ENCODE measurements around the gene NUP98.
"Not testable (repeated sequence)": the region's sequence is repeated elsewhere in the genome, so short reads cannot be mapped to it uniquely, and the experiment has no call there.

NUP98 gene

GRCh38 chr11:3675971-3676370, 121.4 kb downstream of the NUP98 start:
- DNase-seq (ENCODE audit: low read depth in 2 of 2, low spot score in 1 of 2), result no peak

GRCh38 chr11:3674189-3674588, 123.2 kb downstream of the NUP98 start:
- no peak for DNase-seq (ENCODE audit: low read depth in 2 of 2, low spot score in 1 of 2)

DNA sequence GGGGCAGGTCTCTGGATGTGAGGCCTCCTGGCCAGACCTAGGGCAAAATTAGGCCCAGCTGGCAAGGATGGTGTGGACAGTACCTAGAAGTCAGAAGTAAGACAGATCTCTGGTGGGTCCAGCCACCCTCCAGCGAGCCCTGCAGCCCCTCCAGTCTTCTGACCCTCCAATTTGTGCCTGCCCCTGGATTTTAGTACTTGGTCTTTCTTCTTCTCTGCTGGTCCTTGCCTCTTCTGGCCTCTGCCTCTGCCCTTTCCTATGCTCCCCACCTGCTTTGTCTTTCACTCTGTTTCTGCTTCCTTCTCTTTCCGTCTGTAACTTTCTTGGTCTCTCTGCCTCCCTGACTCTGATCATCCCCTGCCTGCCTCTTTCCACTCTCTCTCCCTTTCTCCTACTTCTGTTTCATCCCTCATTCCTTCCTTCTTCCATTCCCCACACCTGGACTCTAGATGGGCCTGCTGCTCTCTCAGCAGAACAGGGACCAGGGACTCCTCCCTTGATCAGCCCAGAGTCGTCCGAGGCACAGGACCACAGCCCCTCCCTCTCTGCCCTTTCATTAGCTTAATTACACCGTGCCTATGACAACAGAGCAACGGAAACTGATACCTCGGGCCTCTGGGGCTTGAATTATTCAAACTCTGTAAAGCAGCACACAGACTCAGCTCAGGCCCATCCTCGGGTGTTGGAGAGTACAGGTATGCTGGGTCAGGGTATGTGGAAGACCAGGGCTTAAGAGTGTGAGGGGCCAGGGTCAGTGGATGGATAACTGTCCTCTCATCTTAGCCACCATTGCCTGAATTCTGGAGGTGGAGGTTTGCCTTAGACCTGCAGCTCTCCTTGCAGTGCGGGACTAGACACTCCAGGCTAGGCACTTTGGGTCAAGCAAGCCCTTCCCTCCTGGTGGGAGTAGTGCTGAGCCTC, 125.8 kb downstream of the NUP98 start, which contains the start of gene CHRNA10:
CHRNA10 (minus strand) TSS at position 51 of the 921 bp plus-strand sequence. CDS start 72 bp downstream, outside the sequence.
- DNase-seq (ENCODE audit: low read depth in 2 of 2, low spot score in 1 of 2), result no peak

DNA sequence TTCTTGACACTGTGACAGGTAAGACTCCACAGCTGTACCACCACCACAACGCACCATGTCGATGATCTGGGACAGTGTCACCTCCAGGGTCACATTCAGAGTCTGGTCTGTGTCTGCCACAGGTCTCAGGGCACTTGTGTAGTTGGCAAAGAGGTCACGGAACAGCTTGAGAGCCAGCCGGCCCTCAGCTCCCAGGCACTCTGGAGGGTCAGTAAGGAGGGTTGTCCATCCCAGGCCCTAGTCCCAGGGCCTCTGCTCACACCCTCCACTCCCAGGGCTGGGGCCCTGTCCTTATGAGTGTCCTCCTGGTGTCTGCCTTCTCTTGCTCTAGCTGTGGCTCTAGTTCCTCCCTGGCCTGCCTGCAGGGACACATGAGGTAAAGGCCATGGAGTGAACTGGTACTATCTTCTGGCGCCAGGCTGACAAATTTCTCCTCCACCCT, 127.6 kb downstream of the NUP98 start:
- DNase-seq (ENCODE audit: low read depth in 2 of 2, low spot score in 1 of 2), result no peak

GRCh38 chr11:3669128-3669527, 128.2 kb downstream of the NUP98 start:
- DNase-seq (ENCODE audit: low read depth in 2 of 2, low spot score in 1 of 2), result no peak

DNA sequence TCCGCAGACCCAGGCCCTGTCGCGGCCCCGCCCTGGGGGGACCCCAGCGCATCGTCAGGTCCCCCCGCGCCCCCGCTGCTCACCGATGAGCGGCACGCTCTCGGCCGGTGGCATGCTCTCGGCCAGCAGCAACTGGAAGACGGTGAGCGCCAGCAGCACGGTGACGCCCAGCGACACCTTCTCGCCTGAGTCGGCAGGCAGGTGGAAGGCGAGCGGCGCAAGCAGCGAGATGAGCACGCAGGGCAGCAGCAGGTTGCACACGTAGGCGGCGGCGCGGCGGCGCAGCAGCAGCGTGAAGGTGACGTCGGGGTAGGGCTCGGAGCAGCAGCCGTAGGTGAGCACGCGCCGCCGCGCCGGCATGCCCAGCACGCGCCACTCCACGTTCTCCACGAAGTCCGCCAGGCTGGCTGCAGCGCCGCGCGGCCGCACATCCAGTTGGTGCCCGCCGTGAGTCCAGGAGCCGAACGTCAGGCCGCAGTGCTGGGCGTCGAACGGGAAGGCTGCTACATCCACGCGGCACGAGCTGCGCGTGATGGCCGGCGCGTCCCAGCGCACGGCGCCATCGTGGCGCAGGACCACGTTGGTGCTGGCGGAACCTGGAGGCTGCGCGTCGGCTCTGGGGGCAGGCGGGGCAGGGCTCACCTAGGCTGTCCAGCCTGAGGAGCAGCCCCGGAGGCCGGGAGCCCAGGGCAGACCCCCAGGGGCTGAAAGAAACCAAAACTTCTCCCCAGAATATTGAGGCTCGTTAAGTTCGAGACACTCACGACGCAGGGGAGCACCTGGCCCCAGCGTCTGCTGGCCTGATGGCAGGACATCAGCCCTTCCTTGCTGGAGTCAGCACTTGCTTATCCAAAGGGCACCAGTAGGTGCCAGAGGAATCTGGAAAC, 130.0 kb downstream of the NUP98 start:
- DNase-seq (ENCODE audit: low read depth in 2 of 2, low spot score in 1 of 2), result no peak

DNA sequence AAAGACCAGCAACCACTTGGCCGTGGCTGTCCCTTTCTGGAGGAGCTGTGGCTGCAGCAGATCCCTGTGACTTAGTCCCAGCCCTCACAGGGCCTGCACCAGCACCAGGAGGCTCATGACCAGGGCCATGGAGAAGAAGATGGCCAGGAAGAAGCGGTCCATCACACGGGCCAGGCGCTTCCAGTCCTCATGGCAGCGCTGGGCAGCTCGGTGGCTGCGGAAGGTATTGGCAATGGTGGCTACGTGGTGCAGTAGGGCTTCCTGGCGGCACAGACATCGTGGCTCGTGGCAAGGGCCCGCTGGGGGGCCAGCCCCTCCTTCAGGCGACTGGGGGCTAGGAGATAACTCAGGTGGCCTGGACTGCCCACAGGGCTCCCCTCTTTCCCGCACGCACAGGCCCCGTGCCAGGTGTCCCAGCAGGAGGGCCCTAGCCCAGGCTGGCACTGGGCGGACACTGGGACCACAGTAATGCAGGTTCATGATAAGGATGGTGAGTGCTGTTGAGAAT, 131.3 kb downstream of the NUP98 start:
- DNase-seq (ENCODE audit: low read depth in 2 of 2, low spot score in 1 of 2), result no peak

DNA sequence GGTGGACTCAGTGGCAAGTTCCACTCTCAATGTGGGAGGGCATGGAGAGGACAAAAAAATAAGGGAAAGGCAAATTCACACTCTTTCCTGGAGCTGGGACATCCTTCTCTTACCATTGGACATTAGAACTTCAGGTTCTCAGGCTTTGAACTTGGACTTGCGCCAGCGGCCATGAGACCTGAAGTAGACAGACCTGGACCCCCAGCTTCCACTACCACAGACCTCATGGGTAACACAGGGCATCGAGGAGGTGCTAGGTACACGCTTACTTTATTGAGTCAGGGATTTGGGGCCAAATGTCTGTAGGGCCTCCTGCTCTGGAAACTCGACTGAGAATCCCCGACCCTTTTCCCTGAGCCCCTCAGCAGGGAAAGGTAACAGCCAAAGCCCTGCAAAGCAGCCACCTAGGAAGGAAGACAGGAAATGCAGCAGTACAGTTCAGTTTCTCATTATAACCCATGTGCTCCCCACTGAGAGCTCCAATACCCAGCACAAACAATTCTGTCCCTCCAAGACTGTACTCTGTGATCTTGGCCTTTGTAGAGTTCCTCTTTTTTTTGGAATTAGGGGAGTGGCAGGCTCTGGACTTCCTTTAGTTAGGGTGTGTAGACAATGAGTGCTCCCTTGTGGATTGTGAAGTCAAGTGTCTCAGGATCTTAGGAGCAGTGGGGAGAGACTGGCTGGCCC, 131.9 kb downstream of the NUP98 start:
- no peak for DNase-seq (ENCODE audit: low read depth in 2 of 2, low spot score in 1 of 2)

GRCh38 chr11:3664032-3664630, 133.2 kb downstream of the NUP98 start:
- DNase-seq (ENCODE audit: low read depth in 2 of 2, low spot score in 1 of 2), result no peak

GRCh38 chr11:3662856-3663255, 134.5 kb downstream of the NUP98 start:
- DNase-seq (ENCODE audit: low read depth in 2 of 2, low spot score in 1 of 2), result no peak

DNA sequence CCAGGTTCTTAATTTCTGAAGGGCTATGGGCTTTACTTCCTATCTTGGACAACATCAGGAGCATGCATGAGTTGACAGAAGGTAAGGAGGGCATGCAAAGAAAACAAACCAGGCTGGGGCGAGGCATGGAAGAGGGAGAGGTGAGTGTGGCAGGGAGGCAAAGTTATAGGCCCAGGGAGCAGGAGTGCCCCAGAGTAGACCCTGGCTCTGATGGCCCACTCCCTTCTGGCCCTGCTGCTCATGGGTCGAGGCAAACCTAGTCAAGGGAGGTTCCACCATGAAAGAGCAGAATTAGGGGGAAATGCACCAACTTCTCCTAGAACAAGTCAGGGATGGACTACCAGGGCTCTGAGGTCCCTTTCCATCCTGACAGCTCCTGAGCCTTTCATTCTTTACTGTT, 136.4 kb downstream of the NUP98 start:
- DNase-seq (ENCODE audit: low read depth in 2 of 2, low spot score in 1 of 2), result no peak

GRCh38 chr11:3659595-3660515, 137.5 kb downstream of the NUP98 start:
- DNase-seq (ENCODE audit: low read depth in 2 of 2, low spot score in 1 of 2), result no peak

- DNase-seq (ENCODE audit: low read depth in 2 of 2, low spot score in 1 of 2), result no peak
Observed at GRCh38 chr11:3658252-3658651, 139.1 kb downstream of the NUP98 start.

DNA sequence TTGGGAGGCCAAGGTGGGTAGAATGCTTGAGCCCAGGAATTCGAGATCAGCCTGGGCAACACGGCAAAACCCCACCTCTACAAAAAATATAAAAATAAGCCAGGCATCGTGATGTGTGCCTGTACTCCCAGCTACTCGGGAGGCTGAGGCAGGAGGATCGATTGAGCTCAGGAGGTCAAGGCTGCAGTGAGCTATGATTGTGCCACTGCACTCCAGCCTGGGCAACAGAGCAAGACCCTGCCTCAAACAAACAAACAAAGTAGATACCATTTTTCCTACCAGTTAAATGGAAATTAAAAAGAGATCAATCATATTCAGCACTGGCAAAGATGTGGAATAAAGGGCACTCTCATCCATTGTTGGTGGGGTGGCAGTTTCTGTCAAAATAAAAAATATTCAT, 140.0 kb downstream of the NUP98 start:
- not testable (repeated sequence) for DNase-seq (ENCODE audit: low read depth in 2 of 2, low spot score in 1 of 2)

DNA sequence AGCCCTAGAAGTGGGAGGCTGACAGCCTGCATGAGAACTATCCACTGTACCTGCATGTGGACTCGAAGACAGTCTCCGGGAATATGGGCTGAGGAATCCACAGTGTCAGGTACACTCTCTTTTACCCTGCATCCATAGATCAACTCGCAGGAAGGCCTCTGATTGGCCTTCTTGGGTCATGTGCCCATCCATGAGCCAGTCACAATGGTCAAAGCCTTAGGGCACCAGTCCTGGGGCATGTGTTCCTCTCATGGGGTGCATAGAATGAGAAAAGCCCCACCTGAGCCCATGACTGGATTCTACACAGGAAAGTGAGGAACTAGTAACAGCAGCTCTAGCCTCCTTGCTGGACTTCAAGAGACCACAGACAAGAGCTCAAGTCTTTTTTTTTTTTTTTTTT, 141.8 kb downstream of the NUP98 start:
- DNase-seq (ENCODE audit: low read depth in 2 of 2, low spot score in 1 of 2), result no peak

DNA sequence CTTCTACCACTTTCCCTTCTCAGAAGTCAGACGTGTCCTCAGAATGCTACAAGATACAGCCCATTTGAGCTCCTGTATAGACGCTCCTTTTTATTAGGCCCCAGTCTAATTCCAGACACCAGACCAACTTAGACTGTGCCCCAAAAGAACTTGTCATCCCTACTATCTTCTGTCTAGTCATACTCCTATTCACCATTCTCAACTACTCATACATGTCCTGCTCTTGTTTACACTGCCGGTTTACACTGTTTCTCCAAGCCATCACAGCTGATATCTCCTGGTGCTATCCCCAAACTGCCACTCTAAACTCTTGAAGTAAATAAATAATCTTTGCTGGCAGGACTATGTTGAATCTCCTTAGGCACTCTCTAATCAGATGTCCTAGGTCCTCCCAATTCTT, 144.8 kb downstream of the NUP98 start:
- not testable (repeated sequence) for DNase-seq (ENCODE audit: low read depth in 2 of 2, low spot score in 1 of 2)

GRCh38 chr11:3649374-3649773, 148.0 kb downstream of the NUP98 start:
- DNase-seq (ENCODE audit: low read depth in 2 of 2, low spot score in 1 of 2), result not testable (repeated sequence)

- not testable (repeated sequence) for DNase-seq (ENCODE audit: low read depth in 2 of 2, low spot score in 1 of 2)
Observed at GRCh38 chr11:3648843-3649242, 148.5 kb downstream of the NUP98 start.

GRCh38 chr11:3645552-3645951, 151.8 kb downstream of the NUP98 start:
- no peak for DNase-seq (ENCODE audit: low read depth in 2 of 2, low spot score in 1 of 2)
